Measurements from ENCODE around the gene TSPO.

The TSPO gene

DNA sequence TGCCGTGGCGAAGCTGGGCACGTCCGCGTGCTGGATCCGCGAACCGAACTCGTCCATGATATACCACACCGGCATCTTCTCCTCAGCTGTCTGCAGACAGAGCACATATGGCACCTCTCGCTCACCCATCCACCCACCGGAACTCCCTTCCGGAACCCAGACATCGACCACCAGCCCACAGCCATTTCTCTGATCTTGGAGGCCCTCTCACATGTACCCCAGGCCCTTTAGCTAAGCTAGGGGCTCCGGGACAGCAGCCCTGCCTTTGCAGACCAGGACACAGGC lies 28.5 kb downstream of the TSPO start:
- no peak for DNase-seq

DNA sequence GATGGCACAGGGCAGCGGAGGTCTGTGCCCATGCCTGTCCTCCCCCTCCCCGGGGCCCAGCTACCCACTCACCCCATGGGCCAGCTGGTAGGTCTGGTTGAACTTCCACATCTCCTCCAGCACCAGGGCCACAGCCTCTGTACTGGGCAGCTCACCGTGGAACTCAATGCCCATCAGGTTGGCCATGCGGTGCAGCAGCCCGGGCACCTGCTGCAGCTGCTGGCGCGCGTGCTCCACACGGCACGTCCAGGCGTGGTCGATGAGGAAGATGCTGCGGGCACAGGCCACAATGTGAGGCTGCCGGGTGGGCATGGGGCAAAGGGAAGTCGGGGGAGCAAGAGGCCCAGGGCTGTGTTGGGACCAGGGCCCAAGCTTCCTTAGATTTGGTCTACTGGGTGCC lies 29.3 kb downstream of the TSPO start:
- no peak for DNase-seq

DNA sequence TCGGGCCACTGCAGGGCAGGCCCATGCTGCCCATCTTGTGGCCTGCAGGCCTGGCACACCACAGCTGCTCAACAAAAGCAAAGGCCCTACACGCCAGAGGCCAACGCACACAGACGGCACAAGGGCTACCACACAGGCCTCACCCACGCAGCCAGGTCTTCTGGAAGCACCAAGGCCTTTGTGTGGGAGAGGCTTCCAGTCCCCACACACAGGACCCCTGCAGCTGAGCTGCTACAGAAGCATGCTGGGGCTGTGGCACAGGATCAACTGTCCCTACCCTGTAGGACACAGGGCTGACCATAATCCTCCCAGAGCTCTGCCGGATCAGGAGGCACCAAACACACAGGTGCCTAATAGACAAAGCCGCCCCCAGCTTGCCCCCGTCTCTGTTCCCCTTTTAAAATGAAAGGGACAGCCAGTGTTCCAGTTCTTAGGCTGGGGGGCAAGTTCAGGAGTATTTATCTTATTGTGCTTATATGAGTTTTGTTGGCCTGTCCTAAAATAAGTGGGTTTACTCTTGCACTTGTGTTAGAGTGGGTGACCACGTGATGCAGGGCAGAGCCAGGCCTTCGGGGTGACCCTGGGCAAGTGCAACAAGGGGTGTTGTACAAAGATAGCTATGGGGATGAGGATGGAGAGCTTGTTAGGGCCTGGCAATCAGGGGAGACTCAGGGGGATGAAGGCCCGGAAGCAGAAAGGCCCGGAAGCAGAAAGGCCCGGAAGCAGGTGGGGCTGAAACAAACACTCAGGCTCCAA lies 30.1 kb downstream of the TSPO start:
- no peak for DNase-seq

DNA sequence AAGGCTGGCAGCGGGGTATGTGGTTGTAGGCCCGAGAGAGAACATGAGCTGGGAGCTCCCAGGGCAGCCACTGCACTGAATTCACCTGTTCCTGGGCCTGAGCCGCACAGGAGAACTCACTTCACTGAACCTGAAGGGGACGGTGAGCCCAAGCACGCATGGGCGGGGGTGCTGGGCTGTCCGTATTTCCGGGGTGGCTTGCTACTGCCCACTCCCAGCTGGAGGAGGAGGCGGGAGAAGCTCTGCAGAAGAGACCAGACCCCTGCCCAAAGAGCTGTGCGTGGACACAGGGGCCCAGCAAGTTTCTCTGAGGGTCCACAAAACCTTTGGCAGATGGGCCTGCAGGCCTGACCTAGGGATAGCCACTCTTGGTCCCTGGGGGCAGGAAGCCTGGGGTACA lies 30.8 kb downstream of the TSPO start:
- DNase-seq: no peak

DNA sequence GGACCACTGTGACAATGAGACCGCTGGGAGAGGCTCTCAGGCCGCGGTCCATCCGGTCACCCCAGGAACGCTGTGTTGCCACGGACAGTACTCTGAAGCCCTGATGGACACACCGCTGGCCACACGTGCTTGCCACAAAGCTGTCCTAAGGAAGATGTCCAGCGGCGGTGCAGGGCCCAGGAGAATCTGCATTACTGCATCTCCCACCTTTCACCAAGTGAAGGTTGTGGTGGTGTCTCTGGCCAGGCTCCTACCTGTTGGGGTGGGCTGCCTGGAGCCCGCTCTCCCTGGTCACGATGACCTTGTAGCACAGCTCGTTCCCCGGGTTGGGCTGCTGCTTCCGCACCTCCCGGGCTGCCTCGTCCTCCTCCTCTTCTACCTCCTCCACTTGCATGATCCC lies 31.4 kb downstream of the TSPO start:
- no peak for DNase-seq

DNA sequence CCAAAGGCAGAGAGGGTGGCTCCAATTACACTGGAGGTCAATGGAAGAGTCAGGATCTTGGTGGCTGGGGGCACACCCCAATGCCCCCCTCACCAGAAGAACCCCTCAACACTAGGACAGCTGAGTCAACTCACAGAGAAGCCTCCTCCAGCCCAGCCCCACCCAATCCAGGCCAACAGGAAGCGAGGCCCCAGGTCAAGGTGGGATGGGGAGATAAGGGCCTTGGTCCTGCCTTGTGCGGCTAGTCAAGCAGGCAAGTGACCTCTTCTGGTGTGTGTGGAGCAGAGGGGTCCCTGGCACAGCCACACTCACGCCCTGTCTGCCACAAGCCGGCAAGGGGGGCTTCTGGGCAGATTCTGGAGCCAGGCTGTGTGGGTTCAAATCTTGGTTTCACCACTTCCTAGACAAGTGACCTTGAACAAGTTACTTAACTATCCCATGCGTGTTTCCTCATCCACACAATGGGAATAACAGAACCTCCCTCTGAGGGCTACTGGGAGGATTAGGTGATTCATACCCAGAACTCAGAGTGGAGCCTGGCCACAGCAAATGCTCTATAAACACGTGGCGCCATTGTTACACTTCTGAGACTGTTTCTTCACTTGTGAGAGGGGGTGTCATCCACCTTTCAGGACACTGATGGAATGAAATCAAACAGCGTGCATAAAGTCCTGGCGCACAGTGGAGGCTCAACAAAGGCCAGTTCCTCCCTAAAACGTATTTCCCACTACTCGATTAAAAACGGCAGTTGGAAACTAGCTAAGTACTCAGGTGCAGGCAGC lies 32.3 kb downstream of the TSPO start:
- peak; percentile 39 for DNase-seq

DNA sequence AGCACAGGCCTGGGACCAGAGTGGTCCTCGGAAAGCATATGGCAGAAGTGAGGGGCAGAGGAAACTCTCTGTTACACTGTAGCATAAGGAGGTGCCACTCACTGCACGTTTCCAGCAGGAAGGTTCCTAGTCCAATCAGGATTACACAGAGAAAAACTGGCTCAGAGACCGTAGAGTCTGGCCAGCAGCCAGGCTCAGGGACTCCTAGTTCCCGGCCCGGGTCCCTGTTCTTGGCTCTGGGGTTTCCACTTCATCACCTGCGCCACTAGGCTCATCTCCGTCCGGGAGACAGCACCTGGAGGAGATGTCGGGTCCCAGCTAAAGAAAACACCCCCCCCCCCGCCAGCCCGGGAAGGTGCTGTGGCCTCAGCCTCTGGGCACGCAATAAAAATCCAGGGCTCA lies 34.5 kb downstream of the TSPO start:
- peak; percentile 37 for DNase-seq

DNA sequence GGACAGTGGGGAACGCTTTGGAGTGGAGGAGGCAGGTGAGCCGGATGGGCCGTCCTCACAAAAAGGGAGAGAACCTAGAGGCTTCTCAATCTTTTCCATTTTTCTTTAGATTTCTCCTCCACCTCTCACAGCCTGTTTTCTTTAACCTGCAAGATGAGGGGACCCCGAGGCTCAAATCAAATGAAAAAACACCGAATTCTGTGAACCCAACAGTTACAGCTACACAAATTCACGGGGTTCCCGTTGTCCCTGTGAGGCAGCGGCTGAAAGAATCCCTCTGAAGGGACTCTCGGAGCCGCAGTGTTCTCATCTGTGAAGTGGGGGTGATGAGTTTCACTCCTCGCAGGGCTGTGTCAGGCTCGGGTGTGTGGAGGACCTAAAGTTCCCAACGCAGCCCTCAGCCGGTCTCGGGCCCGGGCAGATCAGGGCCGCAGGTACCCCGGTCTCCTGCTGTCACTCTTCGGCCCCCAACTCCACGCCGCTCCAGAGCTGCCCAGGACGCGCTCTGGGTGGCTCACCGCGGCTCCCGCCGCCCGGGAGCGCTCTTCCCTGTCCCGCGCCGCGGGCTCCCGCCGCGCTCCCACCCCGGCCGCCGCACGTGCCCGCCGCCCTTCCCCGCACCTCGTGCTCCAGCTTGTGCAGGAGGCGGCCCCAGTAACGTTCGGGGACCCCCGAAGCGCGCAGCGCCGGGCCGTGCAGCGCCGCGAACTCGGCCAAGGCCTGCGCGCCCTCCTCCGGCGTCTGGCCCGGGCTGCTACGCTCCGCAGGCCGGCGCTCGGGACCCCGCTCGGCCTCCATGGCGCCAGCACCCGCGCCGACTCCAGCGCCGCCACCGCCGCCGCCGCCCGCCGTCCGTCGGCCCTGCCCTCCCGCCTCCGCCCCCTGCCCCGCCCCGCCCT lies 35.2 kb downstream of the TSPO start, which contains the start of gene TTLL12:
Gene TTLL12 (minus strand): TSS at position 863 of the 899 bp plus-strand sequence. CDS start 65 bp downstream, at position 798.
- peak; percentile 52 for DNase-seq

DNA sequence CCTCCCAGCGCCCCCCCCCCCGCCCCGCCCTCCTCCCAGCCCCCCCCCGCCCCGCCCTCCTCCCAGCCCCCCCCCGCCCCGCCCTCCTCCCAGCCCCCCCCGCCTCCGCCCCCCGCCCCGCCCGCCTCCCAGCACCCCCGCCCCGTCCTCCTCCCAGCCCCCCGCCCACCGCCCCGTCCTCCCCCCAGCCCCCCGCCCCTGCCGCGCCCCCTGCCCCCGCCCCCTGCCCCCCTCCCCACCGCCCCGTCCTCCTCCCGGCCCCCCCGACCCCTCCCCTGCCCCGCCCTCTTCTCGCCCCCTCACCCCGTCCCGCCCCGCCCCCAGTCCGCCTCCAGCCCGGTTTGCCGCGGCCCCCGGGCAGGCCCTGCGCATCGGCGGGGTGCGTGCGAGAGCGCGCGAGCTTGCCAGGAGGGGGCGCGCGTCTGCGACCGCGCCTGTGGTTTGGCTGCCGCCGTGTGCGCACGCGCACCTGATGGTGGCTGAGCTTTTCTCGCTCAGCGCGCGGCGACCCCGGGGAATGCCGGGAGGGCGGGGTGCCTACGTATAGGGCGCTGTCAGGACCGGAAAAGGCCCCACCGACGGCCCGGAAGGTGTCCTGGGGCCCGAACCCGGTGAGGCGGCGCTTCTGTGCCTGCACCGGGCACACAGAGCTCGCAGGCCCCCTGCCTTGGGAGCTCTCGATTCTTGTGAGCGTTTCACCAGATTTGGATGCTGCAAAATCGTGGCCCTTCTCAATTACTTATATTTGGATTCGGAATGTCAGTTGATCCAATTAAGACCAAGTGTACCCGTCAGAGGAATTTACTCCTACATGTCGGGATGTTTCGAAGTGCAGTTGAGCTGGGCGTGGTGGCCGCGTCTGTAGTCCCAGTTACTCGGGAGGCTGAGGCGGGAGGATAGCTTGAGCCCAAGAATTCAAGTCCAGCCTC lies 36.1 kb downstream of the TSPO start:
- peak; percentile 94 for DNase-seq

DNA sequence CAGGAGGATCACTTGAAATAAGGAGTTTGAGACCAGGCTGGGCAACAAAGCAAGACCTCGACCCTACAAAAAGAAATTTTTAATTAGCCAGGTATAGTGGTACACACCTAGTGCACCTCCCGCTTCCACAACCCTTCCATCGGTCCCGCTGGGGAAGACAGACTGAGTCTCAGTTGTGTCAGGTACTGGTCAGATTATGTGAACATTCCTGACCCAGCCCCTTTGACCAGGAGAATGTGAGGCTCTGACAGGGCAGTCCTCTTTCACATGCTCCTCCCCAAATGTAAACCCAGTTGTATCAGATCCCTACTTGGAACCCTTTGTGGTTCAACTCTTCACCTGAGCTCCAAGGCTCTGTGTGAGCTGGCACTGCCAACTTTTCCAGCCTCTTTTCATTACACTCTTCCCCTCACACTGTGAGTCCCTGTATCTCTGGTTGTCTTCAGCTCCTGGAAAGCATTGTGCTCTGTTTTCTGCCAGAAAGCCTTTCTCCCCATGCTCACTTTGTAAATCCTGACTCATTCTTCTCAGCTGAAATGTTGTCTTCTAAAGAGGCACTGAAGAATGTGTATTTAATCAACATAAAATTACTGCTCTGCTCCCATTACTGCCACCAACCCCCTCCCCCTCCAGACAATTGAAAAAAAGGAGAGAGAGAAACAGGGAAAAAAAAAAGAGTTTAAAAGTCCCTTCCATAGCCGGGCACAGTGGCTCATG lies 37.6 kb downstream of the TSPO start:
- peak; percentile 10 for DNase-seq

DNA sequence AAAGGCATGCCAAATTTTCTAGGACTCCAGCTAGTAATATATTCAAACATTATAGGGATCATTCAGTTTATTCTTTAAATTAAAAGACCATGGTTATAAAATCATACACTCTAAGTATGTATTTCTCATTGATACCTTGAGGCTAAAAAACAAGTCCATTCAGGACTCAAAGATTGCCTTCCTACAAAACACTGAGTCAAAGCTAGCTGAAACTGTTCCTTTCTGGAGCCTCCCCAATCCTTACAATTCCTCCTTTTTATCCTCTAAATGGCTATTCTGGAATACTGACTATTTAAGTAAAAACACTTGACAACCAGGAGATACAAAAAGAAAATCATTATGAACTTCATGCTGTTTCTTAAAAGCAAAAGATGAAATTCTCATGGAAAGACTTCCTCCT lies 40.5 kb downstream of the TSPO start:
- DNase-seq: no peak

DNA sequence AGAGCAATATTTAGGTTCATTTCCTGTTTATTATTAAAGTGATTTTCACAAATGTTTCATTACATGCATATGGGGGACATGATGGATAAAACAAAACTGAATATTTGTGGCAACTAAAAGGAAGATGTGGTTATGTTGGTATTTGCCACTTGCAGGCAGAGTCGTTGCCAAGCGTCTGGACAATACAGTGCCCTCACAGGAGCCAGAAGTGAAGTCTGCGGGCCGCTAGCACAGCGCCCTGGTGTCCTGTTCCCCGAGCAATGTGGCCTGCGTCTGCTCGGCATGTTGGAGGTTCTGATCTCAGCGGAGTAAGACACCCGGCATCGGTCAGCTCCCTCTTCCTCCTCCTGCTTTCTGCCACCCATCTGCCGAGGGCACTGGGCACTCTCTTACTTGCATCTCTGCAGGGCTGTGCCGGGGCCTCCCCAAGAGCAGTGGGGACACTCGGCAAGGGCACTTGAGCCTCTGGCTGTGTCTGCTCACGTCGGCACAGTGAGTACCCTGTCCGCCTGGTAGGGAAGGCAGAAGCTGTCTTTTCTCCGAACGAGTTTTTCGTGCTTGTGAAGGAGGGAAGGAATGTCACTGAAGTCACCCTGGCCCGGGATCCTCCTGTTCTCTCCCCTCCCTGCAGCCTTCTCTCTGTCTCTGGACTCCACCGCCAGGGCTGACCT lies 46.0 kb downstream of the TSPO start:
- DNase-seq: peak; percentile 13

DNA sequence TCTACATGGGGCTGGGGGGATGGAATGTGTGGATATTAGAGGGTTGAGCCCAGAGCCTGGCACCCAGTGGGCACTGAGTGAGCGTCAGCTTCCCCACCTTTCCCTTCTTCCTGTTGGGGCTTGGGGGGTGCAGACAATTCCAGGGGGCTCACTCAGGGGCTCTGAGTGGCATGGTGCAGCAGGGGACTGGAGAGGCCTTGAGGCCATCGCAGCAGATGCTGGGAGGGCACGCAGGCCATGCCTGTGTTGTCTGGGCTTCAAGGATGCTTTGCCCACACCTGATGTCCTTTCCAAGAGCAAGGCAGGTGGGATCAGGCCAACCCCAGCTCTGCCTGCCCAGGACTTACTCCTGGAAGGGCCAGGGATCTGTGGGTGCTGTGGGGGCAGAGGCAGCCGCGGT lies 46.8 kb downstream of the TSPO start:
- no peak for DNase-seq

DNA sequence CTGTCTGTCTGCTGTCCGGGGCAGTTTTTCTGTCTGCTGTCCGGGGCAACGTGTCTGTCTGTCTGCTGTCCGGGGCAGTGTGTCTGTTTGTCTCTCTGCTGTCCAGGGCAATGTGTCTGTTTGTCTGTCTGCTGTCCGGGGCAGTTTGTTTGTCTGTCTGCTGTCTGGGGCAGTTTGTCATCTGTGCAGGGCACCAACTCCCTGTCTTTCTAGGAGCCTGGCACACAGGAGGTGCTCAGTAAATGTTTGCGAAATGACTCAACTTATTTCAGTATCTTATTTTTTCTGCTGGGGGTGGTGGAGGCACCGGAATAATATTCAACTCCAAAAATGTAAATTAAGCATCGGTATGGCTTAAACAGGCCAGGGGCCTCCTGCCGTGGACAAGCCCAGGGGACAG lies 47.6 kb downstream of the TSPO start:
- no peak for DNase-seq

DNA sequence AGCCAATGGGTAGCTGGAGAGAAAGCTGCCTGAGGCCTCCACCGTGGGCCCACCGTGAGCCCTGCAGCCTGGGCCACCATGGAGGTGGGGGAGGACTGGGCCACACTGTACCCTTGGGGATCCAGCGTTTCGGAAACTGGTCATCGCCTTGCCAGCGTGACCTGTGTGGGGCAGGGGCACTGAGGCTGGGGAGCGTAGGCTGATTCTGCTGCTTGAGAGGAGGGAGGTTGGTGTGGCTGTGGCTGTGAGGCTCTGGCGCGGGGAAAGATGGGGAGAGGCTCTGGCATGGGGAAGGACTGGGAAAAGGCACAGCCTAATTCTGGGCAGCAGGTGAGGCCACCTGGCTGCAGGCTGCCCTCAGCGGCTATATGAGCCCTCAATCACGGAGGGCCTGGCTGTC lies 48.2 kb downstream of the TSPO start:
- no peak for DNase-seq

DNA sequence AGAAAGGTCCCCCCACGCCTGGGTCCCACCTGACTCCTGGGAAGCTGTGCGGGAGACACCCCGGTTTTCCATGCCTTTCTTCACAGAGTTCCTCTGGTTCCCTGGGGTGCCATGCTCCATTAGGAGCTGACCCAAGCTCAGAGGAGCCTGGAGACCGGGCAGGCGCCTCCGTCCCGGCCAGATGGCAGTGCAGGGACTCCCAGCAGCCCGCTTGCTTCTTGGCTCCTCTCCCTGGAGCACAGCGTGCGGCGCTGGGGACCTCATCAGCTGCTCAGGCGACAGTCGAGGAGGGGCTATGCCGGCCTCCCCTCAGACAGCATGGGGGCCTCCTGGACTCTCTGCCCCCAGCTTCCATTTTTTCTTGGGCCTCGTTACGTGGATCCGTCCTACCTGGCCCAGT lies 48.7 kb downstream of the TSPO start:
- no peak for DNase-seq

DNA sequence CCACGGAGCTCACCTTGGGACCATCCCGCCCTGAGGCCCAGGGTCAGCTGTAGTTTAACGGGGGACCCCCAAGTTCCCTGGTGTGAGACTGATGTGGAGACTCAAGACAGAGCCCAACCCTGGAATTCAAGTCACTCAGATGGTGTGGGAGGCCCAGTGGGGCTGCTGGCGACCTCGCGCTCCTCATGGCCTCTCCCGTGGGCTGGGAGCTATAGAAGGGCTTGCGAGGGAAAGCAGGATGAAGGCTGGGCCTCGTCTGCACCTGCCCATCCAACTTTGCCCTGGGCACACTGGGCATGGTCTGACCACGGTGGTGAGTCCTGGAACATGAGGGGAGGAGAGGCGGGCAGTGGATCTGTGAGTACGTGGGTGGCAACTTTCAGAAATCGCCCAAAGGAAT lies 49.2 kb downstream of the TSPO start:
- DNase-seq: no peak

DNA sequence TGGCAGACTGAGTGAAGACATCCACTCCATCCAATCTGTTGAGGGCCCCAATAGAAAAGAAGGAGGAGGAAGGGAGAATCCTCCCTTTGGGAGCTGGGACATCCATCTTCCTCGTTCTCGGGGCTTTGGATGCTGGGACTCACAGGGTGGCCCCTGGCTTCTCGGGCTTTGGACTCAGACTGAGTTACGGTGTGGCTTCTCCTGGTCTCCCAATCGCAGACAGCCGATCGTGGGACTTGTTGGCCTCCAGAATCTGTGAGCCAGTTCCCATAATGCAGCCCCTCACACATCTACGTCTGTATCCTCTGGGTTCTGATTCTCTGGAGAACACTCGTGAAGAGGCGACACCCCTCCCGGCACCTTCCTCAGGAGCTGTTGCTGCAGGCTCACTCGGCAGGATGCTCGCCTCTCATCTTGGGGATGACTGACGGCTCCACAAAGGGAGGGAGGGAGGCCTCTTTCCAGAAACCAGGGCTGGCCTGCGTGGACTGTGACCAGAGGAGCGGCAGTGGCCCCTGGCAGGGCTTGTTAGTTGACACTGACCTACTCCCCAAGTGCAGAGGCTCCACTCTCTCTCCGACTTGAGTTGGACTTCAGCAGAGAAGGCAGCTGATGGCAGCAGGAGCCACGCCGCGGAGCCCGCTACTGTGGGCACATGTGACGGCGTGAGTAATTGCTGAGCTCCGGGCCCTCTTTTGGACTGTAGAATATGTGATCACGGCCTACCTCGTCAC lies 50.3 kb downstream of the TSPO start:
- DNase-seq: no peak

DNA sequence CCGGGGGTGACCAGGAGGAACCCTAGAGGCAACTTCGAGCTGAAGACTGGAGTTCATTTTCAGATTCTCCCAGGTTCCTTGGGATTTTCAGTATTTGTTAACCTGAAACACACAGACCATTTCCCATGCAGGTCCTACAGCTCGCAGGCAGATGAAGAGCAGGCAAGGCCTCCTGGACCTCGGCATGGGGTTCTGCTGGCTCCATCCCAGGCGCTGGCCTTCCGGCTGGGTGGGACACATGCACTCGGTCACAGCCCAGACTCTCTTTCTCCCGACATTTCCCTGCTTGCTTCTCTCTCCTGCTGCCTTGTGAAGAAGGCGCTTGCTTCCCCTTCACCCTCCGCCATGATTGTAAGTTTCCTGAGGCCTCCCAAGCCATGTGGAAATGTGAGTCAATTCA lies 51.0 kb downstream of the TSPO start:
- no peak for DNase-seq

DNA sequence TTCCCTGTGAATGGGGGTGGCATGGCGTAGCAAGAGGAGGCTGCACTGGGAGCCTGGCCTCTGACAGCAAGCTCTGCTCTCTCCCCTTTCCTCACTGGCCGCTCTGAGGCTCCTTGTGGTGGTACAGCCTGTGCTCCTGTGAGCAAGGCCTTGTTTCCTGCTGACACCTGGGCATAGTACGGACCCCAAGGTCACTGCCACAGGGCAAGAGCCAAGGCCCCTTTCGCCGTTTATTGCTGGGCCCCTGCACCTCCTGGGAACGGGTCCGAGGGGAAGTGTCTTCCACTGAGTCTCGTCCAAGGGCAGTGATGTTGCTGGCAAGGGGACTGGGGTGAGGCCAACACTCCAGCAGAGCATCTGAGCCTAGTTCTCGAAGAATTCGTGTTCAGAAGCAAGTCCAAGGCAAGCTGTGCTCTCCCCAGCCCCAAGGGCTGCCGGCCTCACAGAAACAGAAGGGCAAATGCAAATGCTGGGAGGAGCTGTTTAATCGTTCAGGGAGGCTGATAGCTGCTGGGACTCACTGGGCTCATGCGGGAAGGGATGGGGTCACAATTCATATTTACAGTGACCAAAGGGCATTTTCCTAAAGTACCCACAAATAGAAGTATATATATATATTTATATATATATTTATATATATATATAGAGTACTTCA lies 51.5 kb downstream of the TSPO start:
- DNase-seq: no peak
